H1 (cell line): ENCODE results near the gene HSPA2. TPM values are rescaled to one million over a fixed set of nuclear protein-coding genes. Genes with fewer than 3 reads are reported as not detected.

Experiments
- CTCF ChIA-PET: fragments of 300-600 bp; sonication (Branson Sonifier 250); formaldehyde crosslinking; loops from one replicate; lab custom pipeline; 2021; ENCODE audit not compliant: partially characterized antibody; lab: Charles Lee
- POLR2A ChIA-PET: fragments of 300-600 bp; sonication (Branson Sonifier 250); formaldehyde crosslinking; loops from one replicate; lab custom pipeline; 2021; ENCODE audit warnings: inconsistent platforms; ENCODE audit not compliant: partially characterized antibody; lab: Charles Lee
- DNase-seq, 2 experiments: peaks; one replicate each; pipeline versions ENCODE4 v3.0.0 to v3.0.0-alpha.2; 2010 to 2022; ENCODE audit warnings: low spot score in 2 of 2, low read depth in 1 of 2, mixed read lengths in 1 of 2
- FAIRE-seq: peaks from 2 replicates; lab custom pipeline; 2011; peaks lifted over from hg19 to GRCh38; lab: Jason Lieb, UNC
- H2AFZ ChIP-seq: 2 replicates; pipeline ENCODE4 v1.8.1; 2012; ENCODE audit warnings: low read length, inconsistent platforms
- H2AK5ac ChIP-seq: 2 replicates; pipeline ENCODE4 v1.6.1; 2013; ENCODE audit warnings: low read depth, low read length
- H2BK120ac ChIP-seq: replicated peaks from 2 replicates; pipeline ENCODE3; 2013; ENCODE audit warnings: low read depth, low read length, inconsistent platforms
- H2BK12ac ChIP-seq: 2 replicates; pipeline ENCODE4 v1.6.1; 2013; ENCODE audit warnings: low read depth, low read length
- H2BK15ac ChIP-seq: 2 replicates; pipeline ENCODE4 v1.6.1; 2013; ENCODE audit warnings: low read length
- H2BK20ac ChIP-seq: 2 replicates; pipeline ENCODE4 v1.6.1; 2013; ENCODE audit warnings: low read length
- H2BK5ac ChIP-seq: 2 replicates; pipeline ENCODE4 v1.6.1; 2013; ENCODE audit warnings: low read depth, low read length
- H3K14ac ChIP-seq: 2 replicates; pipeline ENCODE4 v1.6.1; 2013; ENCODE audit warnings: inconsistent platforms; ENCODE audit not compliant: insufficient read length
- H3K18ac ChIP-seq: 2 replicates; pipeline ENCODE4 v1.6.1; 2013; ENCODE audit warnings: low read length; ENCODE audit errors: extremely low read depth
- H3K23ac ChIP-seq: 2 replicates; pipeline ENCODE4 v1.6.1; 2013; ENCODE audit warnings: inconsistent platforms; ENCODE audit not compliant: insufficient read length
- H3K23me2 ChIP-seq: 2 replicates; pipeline ENCODE4 v1.6.1; 2013; ENCODE audit warnings: low read depth, low read length
- H3K27ac ChIP-seq: 2 replicates; pipeline ENCODE4 v1.6.1; 2011; ENCODE audit warnings: low read depth, low read length, inconsistent platforms
- H3K27me3 ChIP-seq, 4 experiments: replicated peaks in 1 of 4; 1 replicate in 1 of 4; 2 replicates in 3 of 4; pipeline versions ENCODE4 v1.6.1 to v1.8.1; 2011 to 2013; ENCODE audit warnings: low read length in 3 of 4, mild to moderate bottlenecking in 3 of 4, inconsistent platforms in 2 of 4, mixed read lengths in 2 of 4, moderate library complexity in 1 of 4; ENCODE audit not compliant: control insufficient read depth in 3 of 4, insufficient read depth in 3 of 4; ENCODE audit errors: extremely low read depth in 1 of 4
- H3K36me3 ChIP-seq, 4 experiments: 2 replicates each; pipeline versions ENCODE4 v1.6.1 to v1.8.1; 2011 to 2013; ENCODE audit warnings: mild to moderate bottlenecking in 4 of 4, low read length in 3 of 4, moderate library complexity in 2 of 4, control low read depth in 1 of 4, inconsistent platforms in 1 of 4; ENCODE audit not compliant: insufficient read depth in 4 of 4, control insufficient read depth in 2 of 4
- H3K4ac ChIP-seq: replicated peaks from 2 replicates; pipeline ENCODE3; 2013; ENCODE audit warnings: low read length, low read depth, mixed read lengths, inconsistent platforms; ENCODE audit not compliant: insufficient read length
- H3K4me1 ChIP-seq, 4 experiments: replicated peaks in 1 of 4; 1 replicate in 1 of 4; 2 replicates in 3 of 4; pipeline versions ENCODE4 v1.6.1 to v1.8.1; 2011 to 2013; ENCODE audit warnings: low read length in 3 of 4, inconsistent platforms in 2 of 4, mixed read lengths in 1 of 4; ENCODE audit not compliant: insufficient read depth in 4 of 4, control insufficient read depth in 3 of 4
- H3K4me2 ChIP-seq, 2 experiments: 2 replicates each; pipeline versions ENCODE4 v1.6.1 to v1.8.1; 2011 to 2013; ENCODE audit warnings: low read depth in 2 of 2, low read length in 2 of 2, control low read depth in 1 of 2, inconsistent platforms in 1 of 2, mild to moderate bottlenecking in 1 of 2; ENCODE audit not compliant: insufficient read depth in 1 of 2
- H3K4me3 ChIP-seq, 4 experiments: fragments of 200-600, 300-600 bp in 1 of 4; sonication (generic), shearing (Covaris generic), sonication (Bioruptor Twin) in 1 of 4; 2 replicates each; pipeline versions ENCODE4 v1.5.1 to v1.8.1; 2011 to 2016; ENCODE audit warnings: low read length in 4 of 4, low read depth in 3 of 4, control low read depth in 2 of 4, inconsistent platforms in 2 of 4, mild to moderate bottlenecking in 2 of 4, mixed read lengths in 1 of 4, moderate library complexity in 1 of 4; ENCODE audit not compliant: insufficient read depth in 2 of 4; ENCODE audit errors: extremely low read depth in 1 of 4
- H3K56ac ChIP-seq: replicated peaks from 2 replicates; pipeline ENCODE3; 2013; ENCODE audit warnings: low read depth, mild to moderate bottlenecking, mixed read lengths, low read length, inconsistent platforms; ENCODE audit not compliant: insufficient read length
- H3K79me1 ChIP-seq: 2 replicates; pipeline ENCODE4 v1.6.1; 2013; ENCODE audit warnings: low read depth, low read length, control low read depth
- H3K79me2 ChIP-seq, 2 experiments: 2 replicates each; pipeline versions ENCODE4 v1.6.1 to v1.8.1; 2012 to 2013; ENCODE audit warnings: low read length in 2 of 2, mild to moderate bottlenecking in 2 of 2, inconsistent platforms in 1 of 2; ENCODE audit not compliant: insufficient read depth in 2 of 2, control insufficient read depth in 1 of 2
- H3K9ac ChIP-seq, 4 experiments: replicated peaks in 1 of 4; 1 replicate in 1 of 4; 2 replicates in 3 of 4; pipeline versions ENCODE4 v1.6.1 to v1.8.1; 2011 to 2013; ENCODE audit warnings: low read depth in 3 of 4, low read length in 3 of 4, control low read depth in 2 of 4, mild to moderate bottlenecking in 2 of 4, moderate library complexity in 2 of 4, inconsistent platforms in 1 of 4; ENCODE audit errors: extremely low read depth in 1 of 4
- H3K9me3 ChIP-seq, 2 experiments: 2 replicates each; pipeline versions ENCODE4 v1.6.1 to v1.8.1; 2012 to 2013; ENCODE audit warnings: mild to moderate bottlenecking in 2 of 2, moderate library complexity in 2 of 2, control low read depth in 1 of 2, inconsistent platforms in 1 of 2, low read depth in 1 of 2, low read length in 1 of 2, mixed read lengths in 1 of 2; ENCODE audit not compliant: insufficient read depth in 2 of 2
- H4K20me1 ChIP-seq, 2 experiments: replicated peaks in 1 of 2; 2 replicates each; pipeline versions ENCODE3 to v1.8.1; 2011 to 2013; ENCODE audit warnings: inconsistent platforms in 2 of 2, low read length in 2 of 2, mild to moderate bottlenecking in 1 of 2; ENCODE audit not compliant: insufficient read depth in 2 of 2, control insufficient read depth in 1 of 2
- H4K5ac ChIP-seq: 2 replicates; pipeline ENCODE4 v1.6.1; 2013; ENCODE audit warnings: low read length, low read depth, mixed read lengths, inconsistent platforms; ENCODE audit not compliant: insufficient read length
- H4K8ac ChIP-seq: 2 replicates; pipeline ENCODE4 v1.8.0; 2013; ENCODE audit warnings: mild to moderate bottlenecking, moderate library complexity, low read length, inconsistent platforms; ENCODE audit not compliant: insufficient read depth; ENCODE audit errors: extremely low read depth
- H4K91ac ChIP-seq: replicated peaks from 2 replicates; pipeline ENCODE3; 2013; ENCODE audit warnings: low read length, mixed read lengths, inconsistent platforms; ENCODE audit not compliant: insufficient read length
- EGR1 ChIP-seq: IDR thresholded peaks from 2 replicates; pipeline ENCODE4 v1.6.1; 2011; ENCODE audit warnings: low read depth, low read length, borderline replicate concordance
- POU5F1 ChIP-seq: IDR thresholded peaks from 2 replicates; pipeline ENCODE4 v1.6.1; 2011; ENCODE audit warnings: low read depth, mild to moderate bottlenecking, low read length, moderate library complexity
- TAF1 ChIP-seq: IDR thresholded peaks from 2 replicates; pipeline ENCODE4 v1.6.1; 2011; ENCODE audit warnings: mild to moderate bottlenecking, low read depth, low read length
- WGBS, 2 experiments: shearing (Covaris generic) in 1 of 2; methylation state at CpG; one replicate each; pipeline versions ENCODE4 v1.1.6 to v1.1.7; 2013 to 2015; ENCODE audit warnings: low lambda C conversion rate in 2 of 2, mixed read lengths in 2 of 2, inconsistent platforms in 1 of 2, low coverage in 1 of 2, missing lambda C conversion rate in 1 of 2; ENCODE audit not compliant: insufficient replicate concordance in 2 of 2, insufficient coverage in 1 of 2, insufficient read length in 1 of 2; ENCODE audit errors: extremely low coverage in 1 of 2, missing lambda C conversion rate in 1 of 2; 5-methylcytosine and 5-hydroxymethylcytosine counted together
- polyA plus RNA-seq, 7 experiments: library from polyadenylated mRNA; depleted of rRNA in 3 of 7; stranded (reverse) in 5 of 7; unstranded in 2 of 7; fragments of >200 nt in 5 of 7; fragments of 200-250 nt in 2 of 7; gene quantifications; 1 replicate in 5 of 7; 2 replicates in 1 of 7; 4 replicates in 1 of 7; pipeline versions ENCODE4 v1.2.1 to v1.2.3, GENCODE V29; 2011 to 2013; ENCODE audit warnings: missing spikeins in 2 of 7, mixed read lengths in 2 of 7
- total RNA-seq: library from RNA; stranded (reverse); fragmentation: NEBNext Ultra II Directional; extraction: Animal tissue kit (Norgen Biotek cat#: 25700); gene quantifications from 2 replicates; pipeline ENCODE4 v1.2.1, GENCODE V29; 2021

Gene HSPA2
- total and polyA plus RNA-seq, 2 of the 8 experiments (the other 6 are each of a cell fraction or from before 2014, with no cell fraction given) = 30.5 to 82.9 TPM

DNA sequence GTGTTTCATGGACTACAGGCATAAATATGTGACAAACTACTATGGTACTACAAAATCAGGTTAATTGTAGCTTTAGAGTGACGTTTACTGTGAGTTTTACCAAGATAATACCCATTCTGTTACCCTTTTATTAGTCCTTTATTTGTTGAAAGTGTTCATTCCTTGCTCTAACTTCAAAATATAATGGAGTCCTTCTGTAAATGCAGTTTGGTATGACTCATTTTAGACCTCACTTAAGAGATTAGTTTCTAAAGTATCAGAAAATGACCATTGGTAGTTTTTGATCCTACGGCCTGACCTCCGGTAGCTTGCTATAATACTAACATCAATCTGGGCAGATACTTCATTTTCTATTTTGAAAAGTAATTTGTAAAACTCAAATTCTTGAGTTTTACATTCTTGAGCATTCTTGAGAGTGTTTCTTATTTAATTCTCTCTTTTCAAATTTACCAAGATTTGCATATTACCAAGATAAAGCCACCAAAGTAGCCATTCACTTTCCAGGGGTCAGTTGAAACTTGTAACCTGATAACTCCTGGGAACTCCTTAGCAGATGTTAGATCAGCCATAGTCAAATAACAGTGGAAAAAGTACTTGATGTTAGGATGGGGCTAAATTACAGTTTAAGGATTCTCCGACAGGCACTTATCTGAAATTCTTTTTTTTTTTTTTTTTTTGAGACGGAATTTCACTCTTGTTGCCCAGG, 4.2 kb downstream of the HSPA2 start:
- peaks cover 0 to 35% of the 10 kb centered on the region in 2 experiments; a peak in 2 of 4 replicates for H3K79me2 ChIP-seq
- no peak overlapping the region for H2AFZ ChIP-seq
- H4K8ac ChIP-seq = no peak overlapping the region
- 30% methylated on average over 5 of the region's 5 CpGs; no CpG with 5 or more reads in 1 of the 2 experiments for WGBS, 2 experiments
- H3K23me2 ChIP-seq = peaks cover 2% of the 10 kb centered on the region
- POLR2A ChIA-PET = interaction anchor here (0.7 to 5.4 kb wide), 7 partner anchors 8 to 101 kb away, joined by 3 to 35 read pairs (median 4); partner anchors contain the start of gene ZBTB1
- H2BK120ac ChIP-seq = no peak overlapping the region
- no peak overlapping the region for H3K23ac ChIP-seq
- no peak overlapping the region; a peak in 1 of 7 replicates for H3K9ac ChIP-seq
- no peak overlapping the region for H2AK5ac ChIP-seq
- no peak overlapping the region for H3K27ac ChIP-seq
- no peak for DNase-seq
- peak overlapping the region in 3 of 4 experiments; percentile 2 to 61 (median 40); a peak in 5 of 8 replicates for H3K4me3 ChIP-seq
- peak overlapping the region; percentile 76; the same call in 1 of the 2 replicates for H2BK5ac ChIP-seq
- H3K9me3 ChIP-seq = peaks cover 19 to 21% of the 10 kb centered on the region in 2 experiments
- no peaks in the 10 kb centered on the region; the same call in 1 of the 2 replicates for H3K79me1 ChIP-seq
- no peak overlapping the region for H2BK15ac ChIP-seq
- peaks cover 0 to 8% (median 0%) of the 10 kb centered on the region in 4 experiments; a peak in 1 of 8 replicates for H3K36me3 ChIP-seq
- H3K4ac ChIP-seq = no peak overlapping the region
- no peak overlapping the region for H2BK20ac ChIP-seq
- H4K91ac ChIP-seq = no peak overlapping the region
- no peak for FAIRE-seq
- peak overlapping the region; percentile 49 to 72 for H3K4me2 ChIP-seq
- H2BK12ac ChIP-seq = no peak overlapping the region
- H3K56ac ChIP-seq = no peak overlapping the region
- H3K14ac ChIP-seq = no peak overlapping the region
- CTCF ChIA-PET = interaction anchor here (0.7 to 2.8 kb wide), 4 partner anchors 34 to 92 kb away, joined by 3 to 12 read pairs (median 4); no protein-coding TSS in a partner anchor
- H3K27me3 ChIP-seq = peaks cover 0 to 3% (median under 1%) of the 10 kb centered on the region in 4 experiments; a peak in 2 of 7 replicates
- no peak overlapping the region for H3K18ac ChIP-seq
- peak overlapping the region; percentile 80 for H4K5ac ChIP-seq
- H3K4me1 ChIP-seq = peaks cover 0 to 17% (median 5%) of the 10 kb centered on the region in 4 experiments; a peak in 5 of 7 replicates
- H4K20me1 ChIP-seq = peaks cover 0 to 2% of the 10 kb centered on the region in 2 experiments
- no peak for TF ChIP-seq EGR1
- TF ChIP-seq POU5F1 = no peak
- no peak for TF ChIP-seq TAF1
